ENCODE results near the gene ASTE1.
"Not testable (repeated sequence)": the region's sequence is repeated elsewhere in the genome, so short reads cannot be mapped to it uniquely, and the experiment has no call there.

ASTE1 gene

GRCh38 chr3:131026321-131027151 is at the start of gene ASTE1, which contains the start of gene NEK11:
Gene ASTE1, minus strand, starts transcription at chr3:131026825. Its CDS starts 1,519 bp downstream, at chr3:131025306.
Gene NEK11, plus strand, starts transcription at chr3:131026877. Its CDS starts 2,832 bp downstream, at chr3:131029709.
- peak; percentile 71 for DNase-seq

DNA sequence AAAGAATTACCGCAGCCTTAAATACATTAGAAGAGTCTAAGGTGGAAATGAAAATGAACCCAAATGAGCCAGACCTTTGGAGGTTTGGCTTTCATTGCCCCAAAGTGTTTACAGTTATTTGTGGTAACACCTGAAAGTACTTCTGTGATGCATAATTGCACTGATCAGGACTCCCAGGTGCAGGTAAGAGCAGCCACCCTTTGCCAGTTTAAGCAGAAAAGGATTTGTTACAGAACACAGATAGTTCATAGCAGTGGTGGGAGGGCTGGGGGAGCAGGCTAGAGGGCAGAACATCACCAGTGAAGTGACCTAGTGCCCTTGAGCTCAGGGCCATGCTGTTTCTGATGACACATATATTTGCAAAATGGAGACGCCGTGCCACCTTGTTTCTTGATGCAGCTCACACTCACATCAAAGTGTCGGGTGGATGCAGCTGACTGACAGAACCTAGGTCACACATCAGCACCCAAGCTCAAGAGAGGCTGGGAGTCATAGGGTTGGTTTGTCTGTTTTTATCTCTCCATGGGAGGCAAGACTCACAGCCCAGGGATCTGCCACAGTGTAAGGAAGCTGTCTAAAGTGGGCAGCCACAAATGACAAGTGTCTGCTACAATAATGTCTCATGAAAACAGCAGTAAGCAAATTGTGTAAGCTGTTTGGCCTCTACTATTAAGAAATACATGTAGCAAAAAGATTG is 49.2 kb upstream of the ASTE1 start:
- DNase-seq = no peak

DNA sequence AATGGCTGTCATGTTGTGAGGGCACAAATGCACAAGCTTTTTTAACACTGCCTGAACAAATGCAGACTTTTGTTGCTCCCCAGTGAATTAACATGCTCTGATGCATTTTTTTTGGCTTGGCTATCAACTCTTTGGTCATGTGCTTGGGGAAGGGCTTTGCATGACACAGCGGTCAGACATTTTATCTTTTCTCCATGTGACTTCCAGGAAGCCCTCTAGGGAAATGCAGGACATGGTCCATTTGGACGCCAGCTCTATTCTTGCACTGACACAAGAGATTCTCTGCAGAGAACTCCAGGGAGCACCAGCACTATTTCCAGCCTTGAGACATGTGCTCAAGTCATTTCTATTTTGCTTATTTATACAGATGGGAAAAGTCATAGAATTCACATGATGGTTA is 46.2 kb upstream of the ASTE1 start:
- DNase-seq = no peak

GRCh38 chr3:131072099-131072559 is 45.5 kb upstream of the ASTE1 start:
- no peak for DNase-seq

DNA sequence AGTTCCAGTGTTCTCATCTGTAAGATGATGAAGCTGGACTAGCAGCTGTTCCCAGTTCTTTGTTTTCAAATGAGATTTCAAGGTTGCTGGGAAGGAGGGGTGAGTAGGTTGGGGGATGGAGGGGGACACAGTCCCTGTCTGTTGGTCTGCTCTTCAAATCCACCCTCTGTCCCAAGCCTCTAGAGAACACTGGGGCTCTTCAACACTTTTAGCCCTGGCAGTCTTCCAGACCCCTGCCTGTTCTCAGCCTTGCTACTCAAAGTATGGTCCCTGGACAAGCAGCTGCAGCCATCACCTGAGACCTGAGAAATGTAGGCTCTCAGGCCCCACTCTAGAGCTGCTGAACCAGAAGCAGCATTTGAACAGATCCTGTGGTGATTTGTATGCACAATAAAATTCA is 41.4 kb upstream of the ASTE1 start:
- peak; percentile 32 for DNase-seq

DNA sequence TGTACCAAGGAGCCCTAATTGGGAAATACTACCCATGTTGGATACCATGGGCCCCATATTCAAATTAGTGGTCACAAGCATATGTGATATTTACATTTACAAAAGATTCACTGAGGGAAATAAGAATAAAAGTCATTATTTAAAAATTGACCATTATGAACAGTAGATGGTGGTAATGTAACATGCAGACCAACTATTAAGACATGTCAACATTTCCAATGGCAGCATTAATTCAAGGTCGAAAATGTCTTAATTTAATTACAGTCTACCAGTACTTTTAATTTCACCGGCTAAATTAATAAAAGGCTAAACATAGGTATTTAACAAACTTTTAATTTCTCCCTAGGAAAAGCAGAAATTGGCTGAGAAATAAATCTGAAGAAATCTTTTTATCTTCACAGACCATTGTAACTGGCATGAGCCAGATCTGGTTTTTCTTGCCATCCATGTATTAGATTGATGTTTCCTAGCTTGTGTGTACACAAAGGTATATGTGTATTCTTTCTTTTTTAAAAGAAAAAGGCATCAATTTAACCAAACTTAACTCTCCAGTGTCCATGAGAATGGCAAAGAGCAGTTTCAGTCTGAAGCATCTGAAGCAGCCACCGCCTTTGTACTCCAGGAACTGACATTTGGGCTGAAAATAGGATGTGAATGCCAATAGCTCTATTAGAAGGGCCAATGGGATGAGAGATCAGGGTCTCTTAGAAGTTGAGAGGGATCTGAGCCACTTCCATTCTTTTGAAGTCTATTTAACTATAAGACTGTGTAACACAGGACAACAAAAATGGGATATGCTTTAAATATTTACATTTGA is 26.6 kb upstream of the ASTE1 start:
- DNase-seq = no peak

GRCh38 chr3:131050001-131050400 is 23.4 kb upstream of the ASTE1 start:
- DNase-seq = no peak

GRCh38 chr3:131048030-131048429 is 21.4 kb upstream of the ASTE1 start:
- no peak for DNase-seq

GRCh38 chr3:131047582-131047981 is 21.0 kb upstream of the ASTE1 start:
- DNase-seq = no peak

DNA sequence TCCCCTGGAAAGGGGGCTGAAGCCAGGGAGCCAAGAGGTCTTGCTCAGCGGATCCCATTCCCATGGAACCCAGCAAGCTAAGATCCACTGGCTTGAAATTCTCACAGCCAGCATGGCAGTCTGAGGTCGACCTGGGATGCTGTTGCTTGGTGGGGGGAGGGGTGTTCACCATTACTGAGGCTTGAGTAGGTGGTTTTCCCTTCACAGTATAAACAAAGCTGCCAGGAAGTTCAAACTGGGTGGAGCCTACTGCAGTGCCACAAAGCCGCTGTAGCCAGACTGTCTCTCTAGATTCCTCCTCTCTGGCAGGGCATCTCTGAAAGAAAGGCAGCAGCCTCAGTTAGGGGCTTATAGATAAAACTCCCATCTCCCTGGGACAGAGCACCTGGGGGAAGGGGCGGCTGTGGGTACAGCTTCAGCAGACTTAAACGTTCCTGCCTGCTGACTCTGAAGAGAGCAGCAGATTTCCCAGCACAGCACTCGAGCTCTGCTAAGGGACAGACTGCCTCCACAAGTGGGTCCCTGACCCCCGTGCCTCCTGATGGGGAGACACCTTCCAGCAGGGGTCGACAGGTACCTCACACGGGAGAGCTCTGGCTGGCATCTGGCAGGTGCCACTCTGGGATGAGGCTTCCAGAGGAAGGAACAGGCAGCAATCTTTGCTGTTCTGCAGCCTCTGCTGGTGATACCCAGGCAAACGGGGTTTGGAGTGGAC is 15.8 kb upstream of the ASTE1 start:
- not testable (repeated sequence) for DNase-seq

- DNase-seq = no peak
Measured at GRCh38 chr3:131038326-131038725, 11.7 kb upstream of the ASTE1 start.

DNA sequence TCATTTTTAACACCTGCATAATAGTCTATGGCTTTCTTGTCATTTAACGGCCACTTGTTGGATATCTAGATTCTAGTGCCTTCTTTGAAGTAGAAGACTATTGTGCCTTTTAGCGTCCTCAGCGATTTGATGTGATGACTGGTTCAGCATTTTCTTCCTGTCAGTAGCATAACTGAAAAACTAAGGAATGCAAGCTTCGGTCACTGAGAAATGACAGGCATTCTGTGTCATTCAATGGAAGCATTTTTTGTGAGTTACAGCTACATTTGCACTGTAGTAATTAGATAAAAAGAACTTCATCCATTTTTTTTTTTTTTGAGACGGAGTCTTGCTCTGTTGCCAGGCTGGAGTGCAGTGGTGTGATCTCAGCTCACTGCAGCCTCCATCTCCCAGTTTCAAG is 10.4 kb upstream of the ASTE1 start:
- DNase-seq = no peak

DNA sequence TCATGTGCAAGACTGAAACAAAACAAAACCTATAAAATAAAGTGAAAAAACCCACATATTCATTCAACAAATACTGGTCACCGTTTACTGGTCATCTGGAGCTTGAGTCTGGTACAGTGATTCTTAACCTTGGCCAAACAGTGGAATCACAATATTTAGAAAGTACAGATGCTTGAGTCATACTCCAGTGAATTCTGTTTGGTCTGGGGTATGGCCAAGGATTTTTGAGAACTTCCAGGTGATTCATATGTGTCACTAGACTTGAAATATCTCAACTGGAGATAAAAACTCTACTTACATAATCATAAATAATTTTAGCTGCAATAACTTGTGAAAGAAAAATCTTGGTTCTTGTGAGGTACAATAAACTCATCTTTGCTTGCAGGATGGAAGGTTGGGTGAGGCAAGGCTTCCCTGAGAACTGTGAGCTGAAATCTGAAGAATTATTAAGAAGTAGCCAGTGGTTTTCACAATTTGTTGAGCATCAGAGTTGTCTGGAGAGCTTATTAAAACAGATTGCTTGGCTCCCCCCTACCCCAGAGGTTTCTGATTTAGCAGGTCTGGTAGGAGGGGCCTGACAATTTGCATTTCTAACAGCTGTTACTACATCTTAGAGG is 9.7 kb upstream of the ASTE1 start:
- no peak for DNase-seq

- DNase-seq = no peak
Measured at GRCh38 chr3:131033480-131034080, 7.0 kb upstream of the ASTE1 start.

GRCh38 chr3:131031660-131032059 is 5.0 kb upstream of the ASTE1 start:
- no peak for DNase-seq

GRCh38 chr3:131028844-131029243 is 2.2 kb upstream of the ASTE1 start:
- no peak for DNase-seq

DNA sequence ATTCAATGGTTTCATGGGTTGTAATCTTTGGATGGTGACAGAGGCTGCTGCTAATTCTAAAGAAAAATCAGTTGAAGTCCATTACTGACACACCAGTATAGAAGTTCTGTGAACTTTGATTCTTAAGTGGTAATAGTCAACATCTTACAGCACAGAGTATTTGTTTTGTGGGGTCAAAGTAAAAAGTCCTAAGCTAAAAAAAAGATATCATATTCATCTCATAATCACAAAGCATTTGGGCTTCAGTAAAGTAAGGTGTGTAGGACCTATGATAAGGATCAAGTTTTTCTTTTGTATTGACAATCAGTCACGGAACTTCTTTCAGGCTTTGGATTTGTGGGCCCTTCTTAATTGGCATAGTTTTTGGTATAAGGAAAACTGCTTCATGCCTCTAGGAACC is 1.1 kb downstream of the ASTE1 start:
- DNase-seq = no peak

- DNase-seq = no peak
Measured at GRCh38 chr3:131020122-131020693, 6.4 kb downstream of the ASTE1 start.

- no peak for DNase-seq
Measured at GRCh38 chr3:131018970-131019369, 7.7 kb downstream of the ASTE1 start.

- DNase-seq = no peak
Measured at GRCh38 chr3:131009698-131010097, 16.9 kb downstream of the ASTE1 start.

DNA sequence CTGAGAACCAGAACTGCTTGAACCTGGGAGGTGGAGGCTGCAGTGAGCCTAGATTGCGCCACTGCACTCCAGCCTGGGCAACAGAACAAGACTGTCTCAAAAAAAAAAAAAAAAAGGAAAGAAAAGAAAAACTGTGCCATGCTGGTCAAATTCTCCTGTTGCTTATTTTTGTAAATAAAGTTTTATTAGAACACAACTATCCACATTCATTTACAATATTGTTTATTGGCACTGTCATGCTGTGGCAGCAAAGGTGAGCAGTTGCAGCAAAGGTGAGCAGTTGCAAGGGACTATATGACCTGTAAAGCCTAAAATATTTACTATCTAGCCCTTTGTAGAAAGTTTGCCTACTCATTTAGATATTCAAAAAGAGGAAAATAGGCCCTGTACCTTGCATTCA is 18.3 kb downstream of the ASTE1 start:
- DNase-seq = no peak
